Measurements from ENCODE around the gene RYR3.

The RYR3 gene

GRCh38 chr15:33639978-33640377 is 329.2 kb downstream of the RYR3 start:
- DNase-seq (ENCODE audit: low read depth, low spot score), result no peak

GRCh38 chr15:33641069-33641468 is 330.3 kb downstream of the RYR3 start:
- DNase-seq (ENCODE audit: low read depth, low spot score), result no peak

GRCh38 chr15:33644304-33644703 is 333.5 kb downstream of the RYR3 start:
- DNase-seq (ENCODE audit: low read depth, low spot score), result no peak

DNA sequence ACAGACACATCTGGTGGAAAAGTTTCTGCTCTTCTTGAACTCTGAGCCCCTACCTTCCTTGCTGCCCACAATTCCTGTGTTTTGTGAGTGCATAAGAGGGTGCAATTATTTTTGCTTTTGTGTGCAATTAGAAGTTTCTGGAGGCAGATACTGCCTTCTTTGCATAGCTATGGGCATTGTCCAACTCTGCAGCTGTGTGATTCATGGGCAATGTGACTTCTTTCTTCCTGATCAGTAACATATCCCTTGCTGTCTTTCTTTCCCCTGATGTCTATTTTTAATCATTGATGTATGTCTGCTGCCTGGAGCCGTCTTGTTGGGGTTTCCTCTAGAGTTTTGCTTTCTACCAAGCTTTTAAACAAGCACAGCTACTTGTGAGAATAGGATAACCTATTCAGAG is 336.0 kb downstream of the RYR3 start:
- DNase-seq (ENCODE audit: low read depth, low spot score), result no peak

DNA sequence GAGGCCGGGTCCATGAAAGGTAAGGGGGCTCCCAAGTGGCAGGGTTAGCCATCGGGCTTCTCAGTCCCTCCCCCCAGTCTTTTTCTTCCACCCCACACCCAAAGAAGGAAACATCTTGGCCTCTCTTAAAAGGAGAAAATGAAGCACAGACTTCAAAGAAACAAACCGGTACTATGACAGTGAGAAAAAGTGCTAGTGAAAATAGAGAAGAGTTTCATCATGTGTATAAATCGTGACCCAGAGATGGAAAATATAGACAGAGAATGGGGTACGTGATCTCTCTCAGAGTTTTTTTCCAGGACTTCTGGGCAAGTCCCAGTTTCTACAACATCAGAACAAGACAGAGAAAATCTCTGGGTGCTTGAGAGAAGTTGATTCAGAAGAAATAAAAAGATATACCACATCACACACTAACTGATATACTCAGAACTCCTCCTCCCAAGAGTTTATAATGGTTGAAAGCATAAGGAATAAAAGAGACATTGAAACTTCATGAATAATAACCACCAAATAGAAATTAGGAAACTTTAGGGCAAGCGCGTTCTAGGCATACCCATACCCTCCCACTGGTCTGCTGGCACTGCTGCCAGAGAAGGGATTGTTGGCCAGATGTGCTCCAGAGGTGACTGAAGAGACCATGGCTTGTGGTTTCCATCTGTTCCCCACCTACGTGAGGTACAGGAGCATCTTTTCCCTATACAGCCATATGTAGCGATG is 338.6 kb downstream of the RYR3 start:
- no peak for DNase-seq (ENCODE audit: low read depth, low spot score)

DNA sequence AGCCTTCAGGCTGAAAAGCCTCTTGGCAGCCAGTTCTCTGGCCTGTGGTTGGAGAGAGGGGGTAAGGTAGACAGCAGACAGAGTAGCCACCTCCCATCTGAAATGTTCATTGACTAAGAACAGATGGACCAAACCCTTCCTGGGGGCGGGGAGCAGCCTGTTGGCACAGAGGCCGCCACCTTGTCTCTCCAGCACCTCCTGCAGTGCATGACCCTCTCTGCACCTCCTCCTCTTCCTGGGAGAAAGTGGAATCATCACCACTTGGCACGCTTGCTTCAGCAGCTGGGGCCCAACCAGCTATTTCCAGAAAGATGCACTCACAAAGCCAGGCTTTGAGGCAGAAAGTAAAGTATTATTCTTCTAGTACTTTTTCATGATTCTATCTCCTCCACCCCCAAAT is 344.1 kb downstream of the RYR3 start:
- DNase-seq (ENCODE audit: low read depth, low spot score), result no peak

- DNase-seq (ENCODE audit: low read depth, low spot score), result no peak
These were observed 344.7 kb downstream of the RYR3 start for GRCh38 chr15:33655488-33655887.

DNA sequence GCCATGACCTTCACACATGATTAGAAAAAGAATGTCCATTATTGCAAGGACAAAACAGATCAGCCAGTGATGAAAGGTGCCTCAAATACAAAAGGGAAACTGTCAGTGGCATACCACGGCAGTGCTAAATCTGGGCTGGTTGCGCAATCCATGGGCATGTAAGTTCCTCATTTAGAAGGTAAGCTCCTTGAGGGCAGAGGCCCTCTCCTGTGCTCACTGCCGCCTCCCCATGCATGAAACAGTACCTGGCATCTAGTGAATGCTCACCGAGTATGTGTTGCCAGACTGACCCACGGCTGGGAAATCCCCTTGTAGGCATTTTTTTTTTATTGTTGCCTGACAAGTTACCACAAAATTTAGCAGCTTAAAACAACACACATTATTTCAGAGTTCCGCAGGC is 345.4 kb downstream of the RYR3 start:
- DNase-seq (ENCODE audit: low read depth, low spot score), result no peak

DNA sequence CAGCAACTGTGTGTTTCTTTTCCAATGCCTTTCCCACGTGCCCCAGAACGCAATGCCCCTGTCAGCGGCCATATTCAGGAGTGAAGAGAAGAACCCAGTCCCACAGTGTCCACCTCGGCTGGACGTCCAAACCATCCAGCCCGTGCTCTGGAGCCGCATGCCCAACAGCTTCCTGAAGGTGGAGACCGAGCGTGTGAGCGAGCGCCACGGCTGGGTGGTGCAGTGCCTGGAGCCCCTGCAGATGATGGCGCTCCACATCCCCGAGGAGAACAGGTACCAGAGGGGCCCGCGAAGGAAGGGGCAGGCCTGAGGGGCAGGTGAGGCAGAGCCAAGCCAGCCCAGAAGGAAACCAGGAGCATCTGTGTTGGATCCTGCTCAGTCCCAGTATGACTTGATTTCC is 349.4 kb downstream of the RYR3 start:
- DNase-seq (ENCODE audit: low read depth, low spot score), result no peak

GRCh38 chr15:33662014-33662413 is 351.2 kb downstream of the RYR3 start:
- no peak for DNase-seq (ENCODE audit: low read depth, low spot score)

DNA sequence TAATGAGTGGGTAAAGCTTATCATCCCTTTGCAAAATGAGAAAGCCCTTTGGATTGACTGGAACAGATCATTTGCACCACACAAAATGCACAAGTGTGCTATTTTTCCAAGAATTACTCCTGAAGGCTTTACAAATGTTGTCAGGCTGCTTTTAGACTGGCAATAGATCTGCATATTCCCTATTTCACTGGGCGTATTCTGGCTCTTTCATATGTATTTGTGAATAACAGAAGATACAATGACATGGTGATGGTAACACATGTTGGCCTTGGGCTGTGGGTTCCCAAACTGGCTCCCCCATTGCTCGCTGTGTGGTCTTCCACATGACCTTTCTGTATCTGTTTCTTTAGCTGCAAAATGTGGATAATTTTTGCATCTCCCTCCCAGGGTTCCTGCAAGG is 354.2 kb downstream of the RYR3 start:
- no peak for DNase-seq (ENCODE audit: low read depth, low spot score)

GRCh38 chr15:33670567-33670966 is 359.8 kb downstream of the RYR3 start:
- no peak for DNase-seq (ENCODE audit: low read depth, low spot score)

DNA sequence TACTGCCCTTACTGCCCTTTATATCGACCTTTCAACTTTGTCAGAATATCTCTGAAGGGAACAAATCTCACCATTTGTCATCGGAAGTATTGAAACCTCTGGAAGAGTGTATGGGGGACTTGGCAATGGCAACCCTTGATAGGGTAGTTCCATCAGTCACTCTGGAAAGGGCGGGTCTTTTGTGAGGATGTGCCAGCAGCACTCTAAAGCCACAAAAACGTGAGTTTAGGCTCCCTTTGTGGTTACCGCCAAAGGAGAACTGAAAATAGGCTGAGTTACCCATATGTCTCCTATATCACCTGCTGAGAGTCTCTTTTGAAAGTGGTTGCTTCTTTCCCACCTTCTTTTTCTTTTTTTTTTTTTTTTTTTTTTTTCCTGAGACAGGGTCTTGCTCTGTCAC is 360.7 kb downstream of the RYR3 start:
- no peak for DNase-seq (ENCODE audit: low read depth, low spot score)

GRCh38 chr15:33675246-33675645 is 364.5 kb downstream of the RYR3 start:
- DNase-seq (ENCODE audit: low read depth, low spot score), result no peak

- DNase-seq (ENCODE audit: low read depth, low spot score), result no peak
These were observed 366.6 kb downstream of the RYR3 start for GRCh38 chr15:33677238-33677830.

- no peak for DNase-seq (ENCODE audit: low read depth, low spot score)
These were observed 367.4 kb downstream of the RYR3 start for GRCh38 chr15:33678176-33678575.

GRCh38 chr15:33678602-33679001 is 367.8 kb downstream of the RYR3 start:
- DNase-seq (ENCODE audit: low read depth, low spot score), result no peak

GRCh38 chr15:33679061-33679460 is 368.3 kb downstream of the RYR3 start:
- no peak for DNase-seq (ENCODE audit: low read depth, low spot score)

- no peak for DNase-seq (ENCODE audit: low read depth, low spot score)
These were observed 369.6 kb downstream of the RYR3 start for GRCh38 chr15:33680336-33680735.

DNA sequence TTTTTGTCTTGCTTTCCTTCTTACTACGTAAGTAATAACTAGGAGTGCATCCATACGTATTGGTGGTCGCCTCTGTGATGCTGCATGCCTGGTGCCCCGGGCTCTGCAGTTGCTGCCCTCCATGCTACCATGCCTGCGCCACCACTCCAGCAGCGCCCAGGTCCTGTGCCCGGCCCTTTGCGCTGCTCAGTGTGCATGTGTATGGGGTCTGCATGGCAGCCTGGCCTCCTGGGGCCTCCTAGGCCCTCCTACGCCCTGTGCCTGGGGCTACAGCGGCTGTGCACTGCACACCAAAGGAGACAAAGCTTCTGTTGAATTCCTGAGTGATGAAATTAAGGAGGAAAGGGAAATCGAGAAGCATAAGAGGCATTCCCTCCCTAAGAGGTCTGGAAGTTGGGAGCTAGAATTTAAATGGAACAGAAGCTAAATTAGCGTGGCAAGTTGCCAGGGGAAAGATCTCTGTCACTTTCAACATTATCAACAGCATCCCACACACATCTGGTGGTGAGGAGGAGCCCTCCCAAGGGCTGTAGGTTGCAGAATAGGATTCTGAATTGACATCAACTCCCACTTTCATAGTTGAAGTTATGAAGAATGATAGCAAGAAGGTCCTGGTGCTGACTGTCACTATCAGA is 382.5 kb downstream of the RYR3 start:
- no peak for DNase-seq (ENCODE audit: low read depth, low spot score)

- no peak for DNase-seq (ENCODE audit: low read depth, low spot score)
These were observed 387.4 kb downstream of the RYR3 start for GRCh38 chr15:33698126-33698525.

GRCh38 chr15:33699145-33699544 is 388.4 kb downstream of the RYR3 start:
- no peak for DNase-seq (ENCODE audit: low read depth, low spot score)

All from smooth muscle cell of the brain vasculature (primary cell).